GM19043 (cell line): ENCODE data around the gene NCKAP5.

Experiments used
- ATAC-seq: cut with Tn5 transposase; IDR thresholded peaks from one replicate; pipeline ENCODE4 v1.9.1; 2021; ENCODE audit warnings: low read depth; ENCODE audit not compliant: unreplicated experiment

NCKAP5 gene

GRCh38 chr2:132936791-132937190, 631.5 kb downstream of the NCKAP5 start:
- ATAC-seq = peak; percentile 91

GRCh38 chr2:132936261-132936660, 632.0 kb downstream of the NCKAP5 start:
- no peak for ATAC-seq

GRCh38 chr2:132929786-132930185, 638.5 kb downstream of the NCKAP5 start:
- no peak for ATAC-seq

- no peak for ATAC-seq
These were observed 644.5 kb downstream of the NCKAP5 start for GRCh38 chr2:132923787-132924186.

GRCh38 chr2:132915812-132916549, 652.3 kb downstream of the NCKAP5 start:
- no peak for ATAC-seq

- no peak for ATAC-seq
These were observed 656.2 kb downstream of the NCKAP5 start for GRCh38 chr2:132911726-132912724.

GRCh38 chr2:132910432-132910831, 657.8 kb downstream of the NCKAP5 start:
- no peak for ATAC-seq

GRCh38 chr2:132909427-132909826, 658.8 kb downstream of the NCKAP5 start:
- ATAC-seq = no peak

- no peak for ATAC-seq
These were observed 664.0 kb downstream of the NCKAP5 start for GRCh38 chr2:132904142-132904842.

GRCh38 chr2:132902626-132903025, 665.6 kb downstream of the NCKAP5 start:
- no peak for ATAC-seq

- ATAC-seq = no peak
These were observed 666.6 kb downstream of the NCKAP5 start for GRCh38 chr2:132901661-132902060.

GRCh38 chr2:132897111-132897510, 671.2 kb downstream of the NCKAP5 start:
- no peak for ATAC-seq

- no peak for ATAC-seq
These were observed 672.2 kb downstream of the NCKAP5 start for GRCh38 chr2:132896073-132896472.

GRCh38 chr2:132891498-132891897, 676.8 kb downstream of the NCKAP5 start:
- no peak for ATAC-seq

- ATAC-seq = no peak
These were observed 681.7 kb downstream of the NCKAP5 start for GRCh38 chr2:132886574-132886973.

GRCh38 chr2:132884705-132885104, 683.6 kb downstream of the NCKAP5 start:
- no peak for ATAC-seq

GRCh38 chr2:132884292-132884691, 684.0 kb downstream of the NCKAP5 start:
- no peak for ATAC-seq

GRCh38 chr2:132883430-132883829, 684.8 kb downstream of the NCKAP5 start:
- no peak for ATAC-seq

- no peak for ATAC-seq
These were observed 686.7 kb downstream of the NCKAP5 start for GRCh38 chr2:132881546-132881945.

- ATAC-seq = no peak
These were observed 690.3 kb downstream of the NCKAP5 start for GRCh38 chr2:132877923-132878322.
